A673 (cell line): Measurements from ENCODE around the gene PIP4K2A.

Experiments
- CTCF ChIP-seq: fragments of 300-800, 200-600 bp; sonication (generic); conservative IDR thresholded peaks from 2 replicates; pipeline ENCODE4 v1.5.1; 2017; ENCODE audit warnings: low read depth, mild to moderate bottlenecking, antibody characterized with exemption, low read length, moderate library complexity, mixed read lengths
- EZH2 ChIP-seq: fragments of 200-600 bp; sonication (generic); IDR thresholded peaks from 2 replicates; pipeline ENCODE4 v1.6.1; 2017; ENCODE audit warnings: borderline replicate concordance, low read depth, mild to moderate bottlenecking, mixed read lengths, antibody characterized with exemption, low read length; ENCODE audit not compliant: poor library complexity, severe bottlenecking

GRCh38 chr10:22682237-22683139, 31.9 kb downstream of the PIP4K2A start:
- TF ChIP-seq CTCF: no peak
- no peak for TF ChIP-seq EZH2
